AG04450 (cell line): ENCODE measurements around the gene ITGB2. TPM values are rescaled to one million over a fixed set of nuclear protein-coding genes. Genes with fewer than 3 reads are reported as not detected.

Experiments used
- CTCF ChIA-PET: fragments of 300-600, 350-600 bp; formaldehyde crosslinking; extraction: SDS; loops from one replicate; lab custom pipeline; 2022; ENCODE audit warnings: antibody characterized with exemption, inconsistent platforms; lab: Charles Lee
- POLR2A ChIA-PET: fragments of 350-600 bp; formaldehyde crosslinking; extraction: SDS; loops from one replicate; lab custom pipeline; 2021; ENCODE audit warnings: antibody characterized with exemption, inconsistent platforms; lab: Yijun Ruan, JAX
- DNase-seq: peaks from one replicate; pipeline ENCODE4 v3.0.0-alpha.2; 2011; ENCODE audit warnings: low read depth, low spot score
- H3K27ac ChIP-seq: one replicate; pipeline ENCODE4 v1.5.1; 2012; ENCODE audit warnings: low read depth, low read length, control low read depth
- H3K27me3 ChIP-seq: one replicate; pipeline ENCODE4 v1.6.0; 2012; ENCODE audit warnings: low read length; ENCODE audit not compliant: control insufficient read depth, insufficient read depth
- H3K4me3 ChIP-seq: 2 replicates; pipeline ENCODE4 v1.5.1; 2011; ENCODE audit warnings: mild to moderate bottlenecking, low read depth, low read length, control low read depth
- H3K9me3 ChIP-seq: 2 replicates; pipeline ENCODE4 v1.5.1; 2012; ENCODE audit warnings: low read length; ENCODE audit not compliant: control insufficient read depth, insufficient read depth
- polyA plus RNA-seq: library from polyadenylated mRNA; depleted of rRNA; stranded (reverse); fragments of >200 nt; gene quantifications from 2 replicates; pipeline ENCODE4 v1.2.3, GENCODE V29; 2011
- TF ChIP-seq, protein P1 (sequence below): IDR thresholded peaks from 2 replicates; pipeline ENCODE4 v1.5.1; 2011; ENCODE audit warnings: low read depth, low read length, control low read depth, inconsistent platforms

The ITGB2 gene
- polyA plus RNA-seq, 1 experiment = 0.04 TPM

DNA sequence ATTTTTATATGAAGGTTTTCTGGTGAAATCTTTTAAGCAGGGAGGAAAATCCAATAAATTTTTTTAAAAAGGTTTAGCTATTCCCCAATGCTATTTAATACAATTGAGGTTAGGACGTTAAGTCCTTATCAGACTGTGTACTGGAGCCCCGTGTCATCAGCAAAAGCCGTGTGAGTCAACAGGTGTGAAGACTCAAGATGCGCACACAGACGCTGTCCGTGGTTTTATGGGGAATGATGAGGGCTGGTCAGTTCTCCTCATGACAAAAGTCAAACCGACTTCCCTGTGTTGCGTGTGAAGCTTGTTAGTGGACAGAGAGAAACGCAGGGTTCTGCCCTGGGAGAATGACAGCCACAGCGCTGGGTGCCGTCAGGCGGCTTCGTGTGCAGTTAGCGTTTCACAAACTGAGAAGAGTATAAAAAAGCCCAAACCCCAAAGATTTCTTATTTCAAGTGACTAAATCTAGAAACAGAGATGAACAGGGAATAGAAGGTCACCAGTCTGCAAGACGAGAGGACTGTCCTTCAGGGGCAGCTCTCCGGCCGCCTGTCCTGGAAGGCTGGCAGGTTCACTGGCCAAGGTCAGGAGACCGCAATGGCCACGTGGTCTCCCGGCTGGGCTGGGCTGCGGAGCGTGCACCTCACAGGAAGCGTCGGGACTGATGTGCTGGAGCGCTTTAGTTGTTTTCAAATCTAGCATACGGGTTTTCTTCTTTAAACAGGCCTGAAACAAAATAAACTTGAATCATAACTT lies 69.6 kb downstream of the ITGB2 start:
- H3K4me3 ChIP-seq = no peak overlapping the region
- TF ChIP-seq, protein P1, sequence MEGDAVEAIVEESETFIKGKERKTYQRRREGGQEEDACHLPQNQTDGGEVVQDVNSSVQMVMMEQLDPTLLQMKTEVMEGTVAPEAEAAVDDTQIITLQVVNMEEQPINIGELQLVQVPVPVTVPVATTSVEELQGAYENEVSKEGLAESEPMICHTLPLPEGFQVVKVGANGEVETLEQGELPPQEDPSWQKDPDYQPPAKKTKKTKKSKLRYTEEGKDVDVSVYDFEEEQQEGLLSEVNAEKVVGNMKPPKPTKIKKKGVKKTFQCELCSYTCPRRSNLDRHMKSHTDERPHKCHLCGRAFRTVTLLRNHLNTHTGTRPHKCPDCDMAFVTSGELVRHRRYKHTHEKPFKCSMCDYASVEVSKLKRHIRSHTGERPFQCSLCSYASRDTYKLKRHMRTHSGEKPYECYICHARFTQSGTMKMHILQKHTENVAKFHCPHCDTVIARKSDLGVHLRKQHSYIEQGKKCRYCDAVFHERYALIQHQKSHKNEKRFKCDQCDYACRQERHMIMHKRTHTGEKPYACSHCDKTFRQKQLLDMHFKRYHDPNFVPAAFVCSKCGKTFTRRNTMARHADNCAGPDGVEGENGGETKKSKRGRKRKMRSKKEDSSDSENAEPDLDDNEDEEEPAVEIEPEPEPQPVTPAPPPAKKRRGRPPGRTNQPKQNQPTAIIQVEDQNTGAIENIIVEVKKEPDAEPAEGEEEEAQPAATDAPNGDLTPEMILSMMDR = no peak
- H3K27me3 ChIP-seq = no peaks in the 10 kb centered on the region
- H3K27ac ChIP-seq = peak overlapping the region; percentile 11
- ChIA-PET POLR2A (no interaction called here), CTCF (no interaction called here)
- DNase-seq = no peak
- no peaks in the 10 kb centered on the region; the same call in 1 of the 2 replicates for H3K9me3 ChIP-seq

DNA sequence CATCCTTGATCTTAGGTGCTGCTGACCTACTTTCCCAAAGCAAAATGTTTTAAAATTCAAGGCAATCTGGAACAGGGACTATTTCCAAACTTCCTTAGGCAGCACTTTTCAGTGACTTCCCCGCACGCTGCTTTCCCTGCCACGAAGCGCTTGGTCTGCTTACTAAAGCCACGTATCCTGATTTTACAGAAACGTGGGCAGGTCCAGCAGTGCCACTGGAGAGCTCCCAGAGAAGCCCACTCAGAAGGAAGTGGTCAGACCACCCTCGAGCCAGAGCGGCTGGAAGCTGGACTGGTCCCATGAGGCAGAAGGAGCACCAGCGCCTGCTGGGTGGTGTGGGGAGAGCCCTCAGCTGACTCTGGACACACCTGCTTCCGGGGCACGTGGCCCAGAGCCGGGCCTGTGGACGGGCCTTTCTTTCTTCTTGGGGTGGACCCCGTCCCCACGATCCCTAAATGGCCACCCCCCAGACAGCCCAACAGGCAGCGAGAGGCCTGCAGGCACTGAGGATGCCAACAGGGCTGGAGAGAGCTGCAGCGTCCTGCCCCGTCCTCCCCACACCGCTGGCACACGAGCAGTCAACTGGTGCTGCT lies 70.4 kb downstream of the ITGB2 start:
- Histone ChIP-seq H3K27ac (no peak overlapping the region), H3K9me3 (no peaks in the 10 kb centered on the region; the same call in 1 of the 2 replicates), H3K4me3 (no peak overlapping the region), H3K27me3 (no peaks in the 10 kb centered on the region)
- no peak for DNase-seq
- CTCF ChIA-PET = no interaction called here
- POLR2A ChIA-PET = no interaction called here
- TF ChIP-seq, protein P1 = no peak

GRCh38 chr21:44849616-44850130 lies 71.0 kb downstream of the ITGB2 start:
- DNase-seq = no peak
- POLR2A ChIA-PET = no interaction called here
- TF ChIP-seq, protein P1 = no peak
- Histone ChIP-seq H3K27ac (no peak overlapping the region), H3K4me3 (no peak overlapping the region), H3K27me3 (no peaks in the 10 kb centered on the region), H3K9me3 (no peaks in the 10 kb centered on the region; the same call in 1 of the 2 replicates)
- CTCF ChIA-PET = no interaction called here

GRCh38 chr21:44848821-44849521 lies 71.7 kb downstream of the ITGB2 start:
- Histone ChIP-seq H3K27ac (no peak overlapping the region), H3K9me3 (no peaks in the 10 kb centered on the region; the same call in 1 of the 2 replicates), H3K4me3 (no peak overlapping the region), H3K27me3 (peaks cover 4% of the 10 kb centered on the region)
- CTCF ChIA-PET = no interaction called here
- DNase-seq = no peak
- TF ChIP-seq, protein P1 = no peak
- POLR2A ChIA-PET = no interaction called here
